ENCODE measurements around the gene NCOA3. TPM values are rescaled to one million over a fixed set of nuclear protein-coding genes. Genes with fewer than 3 reads are reported as not detected.
"Not testable (repeated sequence)": the region's sequence is repeated elsewhere in the genome, so short reads cannot be mapped to it uniquely, and the experiment has no call there.

NCOA3 gene
- total and polyA plus RNA-seq, 12 donors = 8.0 to 30.2 (median 21.4) TPM

DNA sequence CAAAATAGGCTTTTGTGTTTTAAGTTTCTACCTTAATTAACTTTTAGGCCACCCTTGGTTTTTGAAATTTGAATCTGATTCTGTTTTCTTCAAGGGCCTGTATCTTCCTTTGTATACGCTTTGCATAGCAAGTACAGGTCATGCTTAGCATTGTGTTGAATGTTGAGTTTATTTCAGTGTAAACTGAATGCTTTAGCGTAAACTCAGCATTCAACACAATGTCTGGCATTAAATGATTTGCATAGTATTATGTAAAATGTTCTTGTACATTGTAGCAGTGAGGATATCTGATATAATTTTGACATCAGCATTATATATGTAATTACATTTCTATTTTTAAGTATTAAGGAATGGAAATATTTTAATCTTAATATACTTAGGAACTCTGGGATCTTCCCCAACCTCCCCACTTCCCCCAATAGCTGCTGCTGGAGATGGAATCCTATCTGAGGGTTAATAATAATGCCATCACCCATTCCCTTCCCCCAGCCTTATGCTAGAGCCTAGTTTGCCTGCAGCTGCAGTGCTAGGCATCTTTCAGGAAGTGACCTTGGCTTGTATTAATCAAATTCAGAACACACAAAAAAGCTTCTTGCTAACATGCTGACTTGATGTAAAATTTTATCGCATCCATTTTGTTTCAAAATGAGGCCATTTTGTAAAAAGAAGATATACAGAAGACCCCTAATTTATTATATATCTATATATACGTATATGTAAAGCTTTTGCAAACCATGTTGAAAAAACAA lies 73.1 kb downstream of the NCOA3 start:
- DNase-seq (no peak), ATAC-seq (peak in 2 of 8 donors; percentile 40 to 41)
- H3K27ac ChIP-seq = peak overlapping the region in 7 of 10 donors; percentile 33 to 78 (median 72)
- TF ChIP-seq, protein P1, sequence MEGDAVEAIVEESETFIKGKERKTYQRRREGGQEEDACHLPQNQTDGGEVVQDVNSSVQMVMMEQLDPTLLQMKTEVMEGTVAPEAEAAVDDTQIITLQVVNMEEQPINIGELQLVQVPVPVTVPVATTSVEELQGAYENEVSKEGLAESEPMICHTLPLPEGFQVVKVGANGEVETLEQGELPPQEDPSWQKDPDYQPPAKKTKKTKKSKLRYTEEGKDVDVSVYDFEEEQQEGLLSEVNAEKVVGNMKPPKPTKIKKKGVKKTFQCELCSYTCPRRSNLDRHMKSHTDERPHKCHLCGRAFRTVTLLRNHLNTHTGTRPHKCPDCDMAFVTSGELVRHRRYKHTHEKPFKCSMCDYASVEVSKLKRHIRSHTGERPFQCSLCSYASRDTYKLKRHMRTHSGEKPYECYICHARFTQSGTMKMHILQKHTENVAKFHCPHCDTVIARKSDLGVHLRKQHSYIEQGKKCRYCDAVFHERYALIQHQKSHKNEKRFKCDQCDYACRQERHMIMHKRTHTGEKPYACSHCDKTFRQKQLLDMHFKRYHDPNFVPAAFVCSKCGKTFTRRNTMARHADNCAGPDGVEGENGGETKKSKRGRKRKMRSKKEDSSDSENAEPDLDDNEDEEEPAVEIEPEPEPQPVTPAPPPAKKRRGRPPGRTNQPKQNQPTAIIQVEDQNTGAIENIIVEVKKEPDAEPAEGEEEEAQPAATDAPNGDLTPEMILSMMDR (IDR thresholded peaks at IDR 0.05) = no peak
- intact Hi-C loops (cut with DNase I) = loop anchor here in 6 of 10 donors (2.0 to 10.0 kb wide), 5 partner anchors 16 to 80 kb away; partner anchors contain the start of gene NCOA3 (in 5 of the 6)
- no peak overlapping the region for H3K4me3 ChIP-seq
- H3K4me1 ChIP-seq = peaks cover 11 to 72% (median 64%) of the 10 kb centered on the region in 9 donors
- WGBS, 2 donors = 47 to 48% methylated on average over 4 of the region's 4 CpGs
- peaks cover 0 to 18% (median 9%) of the 10 kb centered on the region in 11 donors for H3K9me3 ChIP-seq
- peaks cover 0 to 24% (median 0%) of the 10 kb centered on the region in 9 donors for H3K36me3 ChIP-seq
- no peaks in the 10 kb centered on the region for H3K27me3 ChIP-seq

DNA sequence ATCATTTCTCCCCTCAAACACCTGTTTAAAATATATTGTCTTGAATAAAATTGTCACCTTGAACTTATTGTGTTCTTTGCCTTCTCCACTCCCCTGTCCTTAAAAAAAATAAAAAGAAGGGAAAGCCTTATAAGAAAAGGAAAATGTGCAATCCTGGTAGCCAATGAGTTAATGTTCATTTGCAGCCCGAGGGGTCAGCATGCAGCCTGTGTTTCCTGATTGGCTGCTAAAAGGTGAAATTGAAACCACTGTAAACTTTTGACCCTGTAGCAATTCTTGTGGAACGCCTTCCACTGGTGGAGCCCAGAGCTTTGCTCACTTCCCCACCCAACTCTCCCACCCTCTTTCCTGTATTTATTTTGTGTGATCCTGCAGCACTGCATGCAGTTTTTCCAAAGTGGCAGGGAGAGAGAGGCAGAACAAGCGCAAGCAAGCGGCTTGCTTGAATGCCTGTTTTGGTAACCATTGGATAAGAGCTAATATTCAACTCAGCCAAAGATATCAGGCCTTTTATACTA lies 74.9 kb downstream of the NCOA3 start:
- Histone ChIP-seq H3K4me3 (peak overlapping the region in 7 of 10 donors; percentile 7 to 40 (median 34)), H3K36me3 (peaks cover 0 to 8% (median 0%) of the 10 kb centered on the region in 9 donors), H3K9me3 (peaks cover 0 to 7% (median 3%) of the 10 kb centered on the region in 11 donors), H3K27ac (peak overlapping the region in 9 of 10 donors; percentile 23 to 78 (median 51)), H3K4me1 (peaks cover 13 to 90% (median 71%) of the 10 kb centered on the region in 9 donors), H3K27me3 (no peaks in the 10 kb centered on the region)
- intact Hi-C loops (cut with DNase I) = loop anchor here in 6 of 10 donors (5.0 to 10.0 kb wide), 4 partner anchors 36 to 82 kb away; partner anchors contain the start of gene NCOA3 (in 5 of the 6)
- ATAC-seq = peak; percentile 88 to 97 (median 96)
- peak; percentile 39 to 83 for DNase-seq
- TF ChIP-seq, protein P1 (IDR thresholded peaks at IDR 0.05) = peak in 1 of 9 donors; percentile 14
- WGBS, 2 donors = 0 to 1% methylated on average over 4 of the region's 4 CpGs

GRCh38 chr20:47577314-47577713 lies 75.6 kb downstream of the NCOA3 start:
- TF ChIP-seq, protein P1 (IDR thresholded peaks at IDR 0.05) = no peak
- Histone ChIP-seq H3K36me3 (peaks cover 0 to under 1% (median 0%) of the 10 kb centered on the region in 9 donors), H3K4me3 (peak overlapping the region in 3 of 10 donors; percentile 12 to 39 (median 38)), H3K27me3 (no peaks in the 10 kb centered on the region), H3K9me3 (no peaks in the 10 kb centered on the region), H3K27ac (peak overlapping the region in 9 of 10 donors; percentile 23 to 78 (median 51)), H3K4me1 (peaks cover 13 to 97% (median 77%) of the 10 kb centered on the region in 9 donors)
- intact Hi-C loops (cut with DNase I) = loop anchor here in 6 of 10 donors (5.0 to 10.0 kb wide), 4 partner anchors 35 to 83 kb away; partner anchors contain the start of gene NCOA3 (in 5 of the 6)
- no peak for ATAC-seq
- no peak for DNase-seq

DNA sequence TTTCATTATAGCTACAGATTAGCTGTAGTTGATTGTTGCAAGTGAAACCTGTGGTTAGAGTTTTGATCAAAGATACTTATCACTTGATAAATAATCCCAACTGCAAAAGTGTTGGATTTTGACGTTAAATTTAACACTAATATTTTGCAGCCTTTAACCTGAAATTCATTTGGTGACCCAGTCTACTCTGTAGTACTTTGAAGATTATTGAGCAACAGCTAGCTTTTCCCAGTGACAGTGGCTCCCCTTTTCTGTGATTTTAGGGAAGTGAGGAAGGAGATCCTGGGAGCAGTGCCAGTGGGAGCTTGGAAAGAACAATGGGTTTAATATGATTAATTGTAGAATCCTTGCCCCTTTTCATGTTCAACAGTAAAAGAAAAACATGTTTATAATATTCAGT lies 76.9 kb downstream of the NCOA3 start:
- Histone ChIP-seq H3K9me3 (no peaks in the 10 kb centered on the region), H3K4me3 (no peak overlapping the region), H3K27ac (peak overlapping the region in 6 of 10 donors; percentile 19 to 78 (median 45)), H3K4me1 (peaks cover 13 to 99% (median 72%) of the 10 kb centered on the region in 9 donors), H3K27me3 (no peaks in the 10 kb centered on the region), H3K36me3 (peaks cover 0 to 3% (median 0%) of the 10 kb centered on the region in 9 donors)
- DNase-seq (peak in 1 of 2 donors; percentile 28), ATAC-seq (no peak)
- TF ChIP-seq, protein P1 (IDR thresholded peaks at IDR 0.05) = no peak
- intact Hi-C loops (cut with DNase I) = loop anchor here in 6 of 10 donors (5.0 to 10.0 kb wide), 4 partner anchors 34 to 84 kb away; partner anchors contain the start of gene NCOA3 (in 5 of the 6)
- 52 to 67% methylated on average over 1 of the region's 1 CpG for WGBS, 2 donors

GRCh38 chr20:47580686-47581085 lies 79.0 kb downstream of the NCOA3 start:
- peaks cover 0 to 24% (median 0%) of the 10 kb centered on the region in 9 donors for H3K36me3 ChIP-seq
- H3K27ac ChIP-seq = peak overlapping the region in 1 of 10 donors; percentile 78
- intact Hi-C loops (cut with DNase I); H3K4me3 ChIP-seq; DNase-seq; ATAC-seq; H3K9me3 ChIP-seq; H3K27me3 ChIP-seq: not testable (repeated sequence)
- 77 to 83% methylated on average over 7 of the region's 7 CpGs for WGBS, 2 donors
- H3K4me1 ChIP-seq = peaks cover 4 to 91% (median 59%) of the 10 kb centered on the region in 9 donors
